Sigmoid colon (tissue), 7 donors: ENCODE data around the gene FUOM. TPM values are rescaled to one million over a fixed set of nuclear protein-coding genes. Genes with fewer than 3 reads are reported as not detected.
A peak's percentile ranks its signal among the peaks of the same experiment; 100 is the strongest.
"Not testable (repeated sequence)": the region's sequence is repeated elsewhere in the genome, so short reads cannot be mapped to it uniquely, and the experiment has no call there.

Experiments
- DNase-seq: peaks from one replicate; pipeline ENCODE4 v3.0.0-alpha.2; 2019
- H3K27ac ChIP-seq, 4 donors: fragments of 200-600 bp; sonication (generic); one replicate each; pipeline ENCODE4 v1.5.1; 2016 to 2019; ENCODE audit warnings: mild to moderate bottlenecking in 1 of 4
- H3K27me3 ChIP-seq, 3 donors: fragments of 200-600 bp; sonication (generic); one replicate each; pipeline ENCODE4 v1.5.1; 2019; ENCODE audit warnings: mild to moderate bottlenecking in 1 of 3
- H3K36me3 ChIP-seq, 4 donors: fragments of 200-600 bp; sonication (generic); one replicate each; pipeline ENCODE4 v1.5.1; 2016 to 2019
- H3K4me1 ChIP-seq, 4 donors: fragments of 200-600 bp; sonication (generic); one replicate each; pipeline ENCODE4 v1.5.1; 2017 to 2019
- H3K4me3 ChIP-seq, 4 donors: fragments of 200-600 bp; sonication (generic); one replicate each; pipeline ENCODE4 v1.5.1; 2017 to 2019; ENCODE audit warnings: mild to moderate bottlenecking in 2 of 4, moderate library complexity in 1 of 4
- H3K9me3 ChIP-seq, 4 donors: fragments of 200-600 bp in 3 of 4; sonication (generic) in 3 of 4; one replicate each; pipeline versions ENCODE4 v1.5.1 to v1.6.1; 2013 to 2019
- EP300 ChIP-seq, 4 donors: sonication (generic); formaldehyde crosslinking; IDR thresholded peaks; one replicate each; pipeline ENCODE4 v1.6.1; 2017; ENCODE audit warnings: antibody characterized with exemption in 4 of 4
- POLR2A ChIP-seq, 2 donors: fragments of 450-650 bp; IDR thresholded peaks; one replicate each; pipeline ENCODE4 v1.6.1; 2016; ENCODE audit warnings: antibody characterized with exemption in 2 of 2, mild to moderate bottlenecking in 2 of 2, moderate library complexity in 2 of 2
- POLR2AphosphoS5 ChIP-seq, 4 donors: sonication (generic); formaldehyde crosslinking; IDR thresholded peaks; one replicate each; pipeline ENCODE4 v1.6.1; 2017; ENCODE audit warnings: antibody characterized with exemption in 4 of 4
- WGBS, 2 donors: extraction: QIAGEN DNeasy Blood & Tissue Kit; methylation state at CpG; one replicate each; pipeline ENCODE4 v1.1.7; 2013; 5-methylcytosine and 5-hydroxymethylcytosine counted together
- intact Hi-C: fragments of 100-400 bp; cut with DNase I; formaldehyde crosslinking; loops from one replicate; pipeline ENCODE4 v1.15.1; 2023
- polyA plus RNA-seq, 3 donors: library from polyadenylated mRNA; stranded (reverse); fragments of 200-250 nt; gene quantifications; one replicate each; pipeline ENCODE4 v1.2.3, GENCODE V29; 2013
- total RNA-seq, 4 donors: library from RNA; depleted of rRNA; stranded (reverse); fragments of >200 nt; gene quantifications; one replicate each; pipeline ENCODE4 v1.1.0, GENCODE V29; 2016
- TF ChIP-seq, protein P1 (sequence below), 4 experiments: fragments of 450-650 bp in 3 of 4; fragments of 200-600 bp in 1 of 4; IDR thresholded peaks; one replicate each; pipeline ENCODE4 v1.5.1; 2016 to 2019; ENCODE audit warnings: antibody characterized with exemption in 4 of 4, mild to moderate bottlenecking in 3 of 4, moderate library complexity in 2 of 4
- donor health status: healthy with polysubstance abuse.
- donor health status: Bipolar disorder and iron deficiency.
- donor health status: healthy.

Gene FUOM
- total and polyA plus RNA-seq, 7 donors = 8.0 to 98.0 (median 25.7) TPM

DNA sequence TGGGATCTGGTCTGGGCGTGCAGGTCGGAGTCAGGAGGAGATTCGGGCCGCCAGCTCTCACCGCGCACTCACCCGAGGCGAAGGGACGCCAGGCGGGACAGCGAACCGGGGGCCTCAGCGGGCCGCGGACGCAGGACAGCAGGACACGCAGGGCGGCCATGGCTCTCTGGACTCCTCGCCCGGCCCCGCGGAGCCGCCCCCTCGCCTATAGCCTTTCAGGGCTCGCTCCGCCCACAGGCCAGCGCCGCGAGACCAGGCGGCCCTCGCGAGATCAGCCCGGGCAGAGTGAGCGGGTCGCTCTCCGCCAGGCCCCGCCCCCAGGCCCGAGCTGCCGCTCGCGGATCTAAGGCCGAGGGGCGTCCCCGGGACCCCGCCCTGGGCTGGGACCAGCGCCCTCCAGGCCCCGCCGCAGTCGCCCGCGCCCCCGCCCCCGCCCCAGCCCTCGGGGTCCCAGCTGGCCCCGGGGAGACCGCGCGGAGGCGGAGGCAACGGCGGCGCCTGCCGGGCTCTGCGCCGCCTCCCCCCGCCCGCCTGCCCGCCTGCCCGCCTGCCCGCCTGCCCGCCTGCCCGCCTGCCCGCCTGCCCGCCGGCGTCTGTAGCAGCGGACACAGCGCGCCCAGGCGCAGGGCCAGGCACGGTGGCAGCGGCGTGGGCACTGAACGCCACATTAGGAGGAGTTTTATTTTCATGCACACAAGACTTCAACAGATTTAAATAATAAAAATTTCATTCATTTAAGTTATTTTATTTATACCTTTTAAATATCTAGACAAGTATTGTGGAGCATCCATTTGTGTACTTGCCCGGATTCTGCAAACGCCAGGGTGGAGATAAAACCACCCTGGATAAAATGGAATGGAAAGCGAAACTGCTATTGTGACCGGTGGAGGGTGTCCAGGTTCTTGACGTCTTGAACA, 15.6 kb upstream of the FUOM start, which contains the start of gene ECHS1:
Gene ECHS1 (minus strand): TSS at position 181 of the 917 bp plus-strand sequence. CDS start 21 bp downstream, at position 160.
- Histone ChIP-seq H3K27ac (peak within 1 kb of the TSS; percentile 84 to 96 (median 90)), H3K36me3 (peaks cover 13 to 27% (median 21%) of the 10 kb centered on the region in 4 donors), H3K4me1 (peaks cover 0 to 27% (median 25%) of the 10 kb centered on the region in 4 donors), H3K4me3 (peak within 1 kb of the TSS; percentile 82 to 94 (median 86)), H3K9me3 (no peaks in the 10 kb centered on the region), H3K27me3 (no peaks in the 10 kb centered on the region)
- 1% methylated on average over 89 of the region's 89 CpGs for WGBS, 2 donors
- intact Hi-C loops = no loop called here
- peak; percentile 97 for DNase-seq
- TF ChIP-seq POLR2A (IDR thresholded peaks at IDR 0.05) (peak in 1 of 2 donors; percentile 29), POLR2AphosphoS5 (IDR thresholded peaks at IDR 0.05) (peak; percentile 34 to 73 (median 62)), EP300 (IDR thresholded peaks at IDR 0.05) (no peak)

DNA sequence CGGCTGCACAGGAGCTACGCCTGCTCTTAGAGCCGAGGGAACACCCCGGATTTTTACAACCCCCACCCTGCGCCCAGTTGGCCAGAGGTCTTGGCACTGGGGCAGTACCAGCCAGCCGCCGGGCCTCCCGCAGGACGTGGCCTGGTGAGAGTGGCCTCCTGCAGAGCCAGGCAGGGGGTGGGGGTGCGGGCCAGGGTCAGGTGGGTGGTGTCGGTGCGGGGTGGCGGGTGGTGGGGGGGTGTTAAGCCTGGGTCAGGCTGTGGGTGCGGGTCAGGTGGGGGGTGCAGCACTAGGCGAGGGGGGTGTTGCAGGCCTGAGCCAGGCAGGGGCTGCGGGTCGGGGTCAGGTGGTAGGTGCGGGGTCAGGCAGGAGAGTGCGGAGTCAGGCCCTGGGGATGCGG, 14.7 kb upstream of the FUOM start:
- Histone ChIP-seq H3K4me3 (peak overlapping the region; percentile 82 to 94 (median 86)), H3K9me3 (no peaks in the 10 kb centered on the region), H3K36me3 (peaks cover 16 to 34% (median 26%) of the 10 kb centered on the region in 4 donors), H3K4me1 (peaks cover 0 to 22% (median 18%) of the 10 kb centered on the region in 4 donors), H3K27me3 (no peaks in the 10 kb centered on the region), H3K27ac (peak overlapping the region in 2 of 4 donors; percentile 84 to 95)
- intact Hi-C loops = no loop called here
- WGBS, 2 donors = 12 to 46% methylated on average over 20 of the region's 20 CpGs
- no peak for DNase-seq
- no peak for TF ChIP-seq POLR2A (IDR thresholded peaks at IDR 0.05)
- TF ChIP-seq, protein P1, sequence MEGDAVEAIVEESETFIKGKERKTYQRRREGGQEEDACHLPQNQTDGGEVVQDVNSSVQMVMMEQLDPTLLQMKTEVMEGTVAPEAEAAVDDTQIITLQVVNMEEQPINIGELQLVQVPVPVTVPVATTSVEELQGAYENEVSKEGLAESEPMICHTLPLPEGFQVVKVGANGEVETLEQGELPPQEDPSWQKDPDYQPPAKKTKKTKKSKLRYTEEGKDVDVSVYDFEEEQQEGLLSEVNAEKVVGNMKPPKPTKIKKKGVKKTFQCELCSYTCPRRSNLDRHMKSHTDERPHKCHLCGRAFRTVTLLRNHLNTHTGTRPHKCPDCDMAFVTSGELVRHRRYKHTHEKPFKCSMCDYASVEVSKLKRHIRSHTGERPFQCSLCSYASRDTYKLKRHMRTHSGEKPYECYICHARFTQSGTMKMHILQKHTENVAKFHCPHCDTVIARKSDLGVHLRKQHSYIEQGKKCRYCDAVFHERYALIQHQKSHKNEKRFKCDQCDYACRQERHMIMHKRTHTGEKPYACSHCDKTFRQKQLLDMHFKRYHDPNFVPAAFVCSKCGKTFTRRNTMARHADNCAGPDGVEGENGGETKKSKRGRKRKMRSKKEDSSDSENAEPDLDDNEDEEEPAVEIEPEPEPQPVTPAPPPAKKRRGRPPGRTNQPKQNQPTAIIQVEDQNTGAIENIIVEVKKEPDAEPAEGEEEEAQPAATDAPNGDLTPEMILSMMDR (IDR thresholded peaks at IDR 0.05) = no peak
- no peak for TF ChIP-seq POLR2AphosphoS5 (IDR thresholded peaks at IDR 0.05)
- TF ChIP-seq EP300 (IDR thresholded peaks at IDR 0.05) = no peak

DNA sequence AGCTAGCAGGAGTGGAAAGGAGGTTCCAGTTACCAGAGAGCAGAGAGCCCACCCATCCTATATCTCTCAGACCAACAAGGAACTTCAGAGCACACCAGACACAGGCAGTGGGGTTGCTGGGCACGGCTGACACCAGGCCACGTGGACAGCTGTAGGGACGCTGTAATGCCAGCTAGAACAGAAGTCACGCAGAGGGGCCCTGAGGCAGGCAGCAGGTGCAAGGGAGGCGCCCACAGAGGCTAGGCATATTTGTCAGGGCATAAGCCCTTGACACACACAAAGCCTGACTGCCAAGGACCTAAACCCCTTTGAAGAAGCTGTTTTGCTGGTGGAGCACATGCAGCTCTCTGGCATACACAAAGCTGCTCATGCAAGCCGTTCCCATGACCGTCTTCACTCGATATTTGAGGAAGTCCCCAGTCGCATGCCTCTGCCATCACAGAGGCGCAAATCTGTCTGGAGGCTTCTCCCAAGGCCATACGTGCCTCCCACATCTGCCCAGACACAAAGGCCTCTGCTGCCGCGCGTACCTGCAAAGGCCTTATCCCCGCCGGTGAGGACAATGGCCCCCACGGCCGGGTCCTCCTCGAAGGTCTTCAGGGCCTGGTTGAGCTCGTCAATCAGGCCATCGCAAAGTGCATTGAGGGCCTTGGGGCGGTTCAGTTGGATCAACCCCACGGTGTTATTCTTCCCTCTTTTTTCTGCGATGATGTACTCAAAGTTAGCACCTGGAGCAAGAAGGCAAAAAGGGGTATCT, 12.4 kb upstream of the FUOM start:
- H3K9me3 ChIP-seq = no peaks in the 10 kb centered on the region
- peaks cover 0 to 20% (median 17%) of the 10 kb centered on the region in 4 donors for H3K4me1 ChIP-seq
- intact Hi-C loops = no loop called here
- no peak for DNase-seq
- H3K36me3 ChIP-seq = peaks cover 23 to 54% (median 42%) of the 10 kb centered on the region in 4 donors
- 92% methylated on average over 24 of the region's 24 CpGs for WGBS, 2 donors
- no peaks in the 10 kb centered on the region for H3K27me3 ChIP-seq
- TF ChIP-seq POLR2A (IDR thresholded peaks at IDR 0.05) (no peak), EP300 (IDR thresholded peaks at IDR 0.05) (no peak), POLR2AphosphoS5 (IDR thresholded peaks at IDR 0.05) (no peak)
- H3K4me3 ChIP-seq = no peak overlapping the region
- no peak overlapping the region for H3K27ac ChIP-seq

DNA sequence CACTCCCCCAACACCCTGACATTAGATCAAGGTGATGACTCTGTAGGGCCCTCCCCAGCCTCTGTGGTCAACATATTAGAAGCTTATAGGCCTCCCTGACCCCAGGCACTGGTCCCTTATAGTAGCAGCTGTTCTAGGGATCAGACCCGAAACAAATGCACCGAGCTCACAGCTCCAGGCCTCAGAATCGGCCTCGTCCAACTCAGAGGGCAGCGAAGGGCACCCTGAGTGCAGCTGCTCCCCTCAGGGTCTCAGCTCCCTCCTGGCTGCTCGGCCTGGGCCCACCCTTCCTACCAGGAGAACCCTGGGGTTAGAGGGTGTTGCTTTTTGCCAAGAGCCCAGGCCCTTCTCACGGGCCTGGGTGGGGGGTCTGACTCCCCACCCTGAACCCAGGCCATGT, 10.3 kb upstream of the FUOM start:
- 95 to 98% methylated on average over 7 of the region's 7 CpGs for WGBS, 2 donors
- no peaks in the 10 kb centered on the region for H3K27me3 ChIP-seq

DNA sequence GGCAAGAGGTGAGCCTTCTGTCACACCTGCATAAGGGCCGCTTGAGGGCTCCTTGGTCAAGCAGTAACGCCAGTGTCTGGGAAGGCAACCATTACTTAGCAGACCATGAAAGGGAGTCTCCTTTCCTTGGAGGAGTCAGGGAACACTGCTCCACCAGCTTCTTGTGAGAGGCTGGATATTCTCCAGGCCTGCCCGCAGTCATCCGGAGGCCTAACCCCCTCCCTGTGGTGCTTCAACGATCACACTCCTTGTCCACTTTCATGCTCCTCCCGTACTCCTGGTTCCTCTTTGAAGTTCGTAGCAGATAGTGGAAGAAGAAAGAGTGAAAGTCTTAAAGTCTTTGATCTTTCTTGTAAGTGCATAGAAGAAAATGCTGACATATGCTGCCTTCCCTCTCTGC, 9.6 kb upstream of the FUOM start:
- peaks cover 0 to 10% (median 7%) of the 10 kb centered on the region in 4 donors for H3K4me1 ChIP-seq
- peaks cover 33 to 80% (median 49%) of the 10 kb centered on the region in 4 donors for H3K36me3 ChIP-seq

More for the DNA sequence above, 10.3 kb upstream of the FUOM start:
- no peak for DNase-seq
- no peak overlapping the region for H3K27ac ChIP-seq
- TF ChIP-seq POLR2AphosphoS5 (IDR thresholded peaks at IDR 0.05) = no peak
- TF ChIP-seq POLR2A (IDR thresholded peaks at IDR 0.05) = no peak
- TF ChIP-seq, protein P1 (IDR thresholded peaks at IDR 0.05) = no peak
- TF ChIP-seq EP300 (IDR thresholded peaks at IDR 0.05) = no peak
- H3K4me1 ChIP-seq = peaks cover 0 to 13% (median 9%) of the 10 kb centered on the region in 4 donors
- H3K36me3 ChIP-seq = peaks cover 33 to 73% (median 46%) of the 10 kb centered on the region in 4 donors
- H3K4me3 ChIP-seq = no peak overlapping the region
- intact Hi-C loops = no loop called here
- H3K9me3 ChIP-seq = no peaks in the 10 kb centered on the region

More for the DNA sequence above, 9.6 kb upstream of the FUOM start:
- H3K9me3 ChIP-seq, H3K27ac ChIP-seq, DNase-seq, H3K4me3 ChIP-seq, intact Hi-C loops, H3K27me3 ChIP-seq: not testable (repeated sequence)
- WGBS, 2 donors = 79 to 92% methylated on average over 4 to 5 of the region's 7 CpGs
